ENCODE data around the gene FLYWCH2. TPM values are rescaled to one million over a fixed set of nuclear protein-coding genes. Genes with fewer than 3 reads are reported as not detected.
A peak's percentile ranks its signal among the peaks of the same experiment; 100 is the strongest.

Gene FLYWCH2
- total RNA-seq, 2 experiments from 2014 or later, result 23.9 to 38.7 TPM

GRCh38 chr16:2841606-2842339, 41.2 kb upstream of the FLYWCH2 start:
- TF ChIP-seq EZH2phosphoT487 (IDR thresholded peaks at IDR 0.05; ENCODE audit: borderline replicate concordance, low read depth, low read length), result no peak
- TF ChIP-seq, protein P1, sequence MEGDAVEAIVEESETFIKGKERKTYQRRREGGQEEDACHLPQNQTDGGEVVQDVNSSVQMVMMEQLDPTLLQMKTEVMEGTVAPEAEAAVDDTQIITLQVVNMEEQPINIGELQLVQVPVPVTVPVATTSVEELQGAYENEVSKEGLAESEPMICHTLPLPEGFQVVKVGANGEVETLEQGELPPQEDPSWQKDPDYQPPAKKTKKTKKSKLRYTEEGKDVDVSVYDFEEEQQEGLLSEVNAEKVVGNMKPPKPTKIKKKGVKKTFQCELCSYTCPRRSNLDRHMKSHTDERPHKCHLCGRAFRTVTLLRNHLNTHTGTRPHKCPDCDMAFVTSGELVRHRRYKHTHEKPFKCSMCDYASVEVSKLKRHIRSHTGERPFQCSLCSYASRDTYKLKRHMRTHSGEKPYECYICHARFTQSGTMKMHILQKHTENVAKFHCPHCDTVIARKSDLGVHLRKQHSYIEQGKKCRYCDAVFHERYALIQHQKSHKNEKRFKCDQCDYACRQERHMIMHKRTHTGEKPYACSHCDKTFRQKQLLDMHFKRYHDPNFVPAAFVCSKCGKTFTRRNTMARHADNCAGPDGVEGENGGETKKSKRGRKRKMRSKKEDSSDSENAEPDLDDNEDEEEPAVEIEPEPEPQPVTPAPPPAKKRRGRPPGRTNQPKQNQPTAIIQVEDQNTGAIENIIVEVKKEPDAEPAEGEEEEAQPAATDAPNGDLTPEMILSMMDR (conservative IDR thresholded peaks at IDR 0.05; ENCODE audit: low read length), result no peak
- Histone ChIP-seq H3K4me1 (ENCODE audit: insufficient read depth, low read length, poor library complexity, severe bottlenecking) (no peaks in the 10 kb centered on the region), H3K9me2 (ENCODE audit: insufficient read depth, low read length) (no peaks in the 10 kb centered on the region), H3K4me3 (ENCODE audit: low read depth, low read length, poor library complexity, severe bottlenecking) (no peak overlapping the region), H3K79me2 (ENCODE audit: insufficient read depth, low read depth, low read length) (no peaks in the 10 kb centered on the region), H4K20me1 (ENCODE audit: insufficient read depth, low read length) (no peaks in the 10 kb centered on the region), H3K36me3 (ENCODE audit: insufficient read depth, low read length) (no peaks in the 10 kb centered on the region), H3K27ac (ENCODE audit: low read depth, low read length, poor library complexity, severe bottlenecking) (no peak overlapping the region), H3K9me3 (ENCODE audit: low read length) (no peaks in the 10 kb centered on the region), H3K4me2 (ENCODE audit: low read length) (no peak overlapping the region), H2AFZ (ENCODE audit: low read length) (no peak overlapping the region)
- CTCF ChIA-PET (ENCODE audit: unreplicated experiment), result no interaction called here
- no TSS peak for BruUV-seq (replicated peaks)
- no peak for DNase-seq (ENCODE audit: low spot score)
- POLR2A ChIA-PET, result no interaction called here
- intact Hi-C loops (cut with micrococcal nuclease; ENCODE audit: unreplicated experiment), result no loop called here

- Histone ChIP-seq H3K79me2 (ENCODE audit: insufficient read depth, low read depth, low read length) (no peaks in the 10 kb centered on the region), H3K4me1 (ENCODE audit: insufficient read depth, low read length, poor library complexity, severe bottlenecking) (no peaks in the 10 kb centered on the region), H3K9me3 (ENCODE audit: low read length) (no peaks in the 10 kb centered on the region), H4K20me1 (ENCODE audit: insufficient read depth, low read length) (no peaks in the 10 kb centered on the region), H3K4me3 (ENCODE audit: low read depth, low read length, poor library complexity, severe bottlenecking) (no peak overlapping the region), H2AFZ (ENCODE audit: low read length) (no peak overlapping the region), H3K36me3 (ENCODE audit: insufficient read depth, low read length) (no peaks in the 10 kb centered on the region), H3K27ac (ENCODE audit: low read depth, low read length, poor library complexity, severe bottlenecking) (no peak overlapping the region), H3K4me2 (ENCODE audit: low read length) (no peak overlapping the region), H3K9me2 (ENCODE audit: insufficient read depth, low read length) (no peaks in the 10 kb centered on the region)
- POLR2A ChIA-PET, result no interaction called here
- no TSS peak for BruUV-seq (replicated peaks)
- intact Hi-C loops (cut with micrococcal nuclease; ENCODE audit: unreplicated experiment), result no loop called here
- CTCF ChIA-PET (ENCODE audit: unreplicated experiment), result no interaction called here
- peak; percentile 50 for DNase-seq (ENCODE audit: low spot score)
- TF ChIP-seq EZH2phosphoT487 (IDR thresholded peaks at IDR 0.05; ENCODE audit: borderline replicate concordance, low read depth, low read length), result no peak
- TF ChIP-seq, protein P1 (conservative IDR thresholded peaks at IDR 0.05; ENCODE audit: low read length), result peak; percentile 77
Observed at GRCh38 chr16:2842340-2843000, 40.5 kb upstream of the FLYWCH2 start.

DNA sequence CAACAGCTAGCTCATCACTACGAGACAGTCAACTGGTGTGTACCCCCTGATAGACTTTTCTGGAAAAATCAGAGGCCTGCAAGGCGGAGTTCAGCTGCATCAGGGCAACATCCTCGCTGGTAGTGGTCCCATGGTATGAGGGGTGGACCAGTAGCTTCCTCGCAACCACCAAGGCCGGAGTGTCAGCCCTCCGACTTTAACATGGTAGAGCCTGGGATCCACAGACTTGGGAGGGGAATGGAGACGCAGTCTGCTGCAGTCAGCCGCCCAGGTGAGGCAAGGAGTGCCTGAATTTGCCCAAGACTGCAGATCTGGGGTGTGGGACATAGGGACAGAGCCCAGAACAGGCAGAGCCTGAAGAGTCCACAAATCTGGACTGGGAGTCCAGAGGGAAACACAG, 39.5 kb upstream of the FLYWCH2 start:
- no peak overlapping the region for H3K4me3 ChIP-seq (ENCODE audit: low read depth, low read length, poor library complexity, severe bottlenecking)
- no peaks in the 10 kb centered on the region for H3K36me3 ChIP-seq (ENCODE audit: insufficient read depth, low read length)
- no peak overlapping the region for H3K27ac ChIP-seq (ENCODE audit: low read depth, low read length, poor library complexity, severe bottlenecking)
- no peak for TF ChIP-seq EZH2phosphoT487 (IDR thresholded peaks at IDR 0.05; ENCODE audit: borderline replicate concordance, low read depth, low read length)
- TF ChIP-seq, protein P1 (conservative IDR thresholded peaks at IDR 0.05; ENCODE audit: low read length), result no peak
- no peak overlapping the region for H3K4me2 ChIP-seq (ENCODE audit: low read length)
- intact Hi-C loops (cut with micrococcal nuclease; ENCODE audit: unreplicated experiment), result no loop called here
- H3K9me2 ChIP-seq (ENCODE audit: insufficient read depth, low read length), result no peaks in the 10 kb centered on the region
- ChIA-PET POLR2A (no interaction called here), CTCF (ENCODE audit: unreplicated experiment) (no interaction called here)
- BruUV-seq (replicated peaks), result no TSS peak
- no peak for DNase-seq (ENCODE audit: low spot score)
- no peaks in the 10 kb centered on the region for H4K20me1 ChIP-seq (ENCODE audit: insufficient read depth, low read length)
- H3K9me3 ChIP-seq (ENCODE audit: low read length), result no peaks in the 10 kb centered on the region
- no peaks in the 10 kb centered on the region for H3K4me1 ChIP-seq (ENCODE audit: insufficient read depth, low read length, poor library complexity, severe bottlenecking)
- H3K79me2 ChIP-seq (ENCODE audit: insufficient read depth, low read depth, low read length), result no peaks in the 10 kb centered on the region
- H2AFZ ChIP-seq (ENCODE audit: low read length), result no peak overlapping the region

All from OCI-LY7 (cell line).